Left ventricle myocardium superior (tissue), 1 donor: ENCODE measurements around the gene AK1. TPM values are rescaled to one million over a fixed set of nuclear protein-coding genes. Genes with fewer than 3 reads are reported as not detected.
A peak's percentile ranks its signal among the peaks of the same experiment; 100 is the strongest.

Experiments
- ATAC-seq: fragments of 200-7000 bp; cut with Tn5 transposase; one replicate; pipeline ENCODE4 v1.9.1; 2020; ENCODE audit warnings: mild to moderate bottlenecking, moderate library complexity
- DNase-seq: peaks from one replicate; pipeline ENCODE4 v3.0.0-alpha.2; 2020
- intact Hi-C: fragments of 100-400 bp; cut with micrococcal nuclease; formaldehyde crosslinking; loops from one replicate; pipeline ENCODE4 v1.11.0; 2022
- total RNA-seq: library from RNA; stranded (reverse); fragmentation: NEBNext Ultra II Directional; extraction: Animal tissue kit (Norgen Biotek cat#: 25700); gene quantifications from one replicate; pipeline ENCODE4 v1.2.1, GENCODE V29; 2021
- donor health status: DM: no; HTN: yes; CAD: no; lungs with severe emphysema.

AK1 gene
- total RNA-seq, 1 donor from 2014 or later, result 853 TPM

DNA sequence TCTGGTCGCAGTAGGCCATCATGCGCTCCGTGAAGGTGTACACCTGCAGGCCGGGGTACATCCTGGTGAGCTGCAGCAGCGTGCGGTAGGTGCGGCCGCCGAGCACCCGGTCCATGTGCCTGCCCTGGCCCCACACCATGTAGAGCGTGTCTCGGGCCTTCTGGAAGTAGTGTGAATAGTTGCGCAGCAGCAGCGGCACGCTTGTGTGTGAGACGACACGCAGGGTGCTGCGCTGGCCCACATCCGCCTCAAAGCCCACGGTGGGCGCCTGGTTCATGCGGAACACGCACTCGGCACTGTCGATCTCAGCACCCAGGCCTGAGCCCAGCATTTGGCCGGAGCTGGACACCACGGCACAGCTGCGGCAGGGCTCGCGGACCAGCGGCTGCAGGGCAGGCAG lies 34.8 kb upstream of the AK1 start:
- intact Hi-C loops, result no loop called here
- no peak for DNase-seq
- ATAC-seq, result no peak

DNA sequence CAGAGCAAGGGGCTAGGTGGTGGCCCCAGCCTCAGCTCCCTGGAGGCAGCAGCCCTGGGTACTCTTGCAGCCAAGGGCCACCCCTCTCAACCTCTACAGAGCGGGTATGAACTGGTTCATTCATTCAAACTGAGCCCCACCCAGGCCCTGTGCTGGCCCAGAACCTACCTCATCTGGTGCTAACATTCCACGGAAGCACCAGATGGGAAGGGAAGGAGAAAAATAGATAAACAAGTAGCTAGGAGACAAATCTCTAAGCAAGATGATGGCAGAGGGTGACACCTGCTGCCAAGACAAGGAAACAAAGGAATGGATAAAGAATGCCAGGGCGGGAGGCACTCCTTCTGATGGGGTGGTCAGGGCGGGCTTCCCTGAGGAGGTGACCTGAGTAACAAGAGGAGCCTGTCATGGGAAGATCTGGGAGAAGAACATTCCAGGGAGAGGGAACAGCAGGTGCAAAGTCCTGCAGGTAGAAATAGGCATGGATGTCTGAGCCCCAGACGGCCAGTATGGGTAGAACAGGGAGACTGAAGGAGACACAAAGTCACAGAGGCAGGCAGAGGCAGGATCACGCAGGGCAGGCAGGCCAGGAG lies 33.2 kb upstream of the AK1 start:
- intact Hi-C loops, result no loop called here
- ATAC-seq (no peak), DNase-seq (no peak)

DNA sequence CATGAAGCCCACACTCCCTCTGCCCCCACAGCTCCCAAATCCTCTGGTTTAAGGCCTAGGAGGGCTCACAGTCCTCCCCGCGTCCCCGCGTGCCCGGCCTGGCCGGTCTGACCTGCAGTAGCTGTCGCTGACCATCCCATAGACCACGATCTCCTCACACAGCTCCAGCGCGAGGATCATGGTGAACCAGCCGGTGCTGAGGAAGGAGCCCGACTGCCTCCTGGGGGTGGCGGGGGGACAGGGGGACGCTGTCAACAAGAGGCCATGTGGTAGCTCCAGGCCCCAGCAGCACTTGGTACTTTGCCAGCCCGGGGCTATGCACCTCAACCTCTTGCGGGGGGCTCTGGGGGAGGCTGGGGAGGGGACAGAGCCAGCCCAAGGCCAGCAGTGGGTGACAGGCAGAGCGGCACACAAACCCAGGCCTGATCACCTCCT lies 32.4 kb upstream of the AK1 start:
- DNase-seq (no peak), ATAC-seq (no peak)
- intact Hi-C loops, result no loop called here

DNA sequence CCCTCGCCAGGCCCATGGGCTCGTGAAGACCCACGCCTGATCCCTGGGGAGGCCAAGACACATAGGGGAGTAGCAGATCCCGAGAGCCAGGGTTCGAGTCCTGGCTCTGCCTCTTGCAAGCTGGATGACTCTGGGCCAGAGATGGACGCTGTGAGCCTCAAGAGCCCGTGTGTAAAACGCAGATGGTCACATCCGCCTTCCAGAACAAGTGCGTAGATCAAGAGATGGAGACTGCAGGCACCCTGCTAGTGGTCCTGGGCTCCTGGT lies 31.1 kb upstream of the AK1 start:
- no peak for DNase-seq
- intact Hi-C loops, result no loop called here

DNA sequence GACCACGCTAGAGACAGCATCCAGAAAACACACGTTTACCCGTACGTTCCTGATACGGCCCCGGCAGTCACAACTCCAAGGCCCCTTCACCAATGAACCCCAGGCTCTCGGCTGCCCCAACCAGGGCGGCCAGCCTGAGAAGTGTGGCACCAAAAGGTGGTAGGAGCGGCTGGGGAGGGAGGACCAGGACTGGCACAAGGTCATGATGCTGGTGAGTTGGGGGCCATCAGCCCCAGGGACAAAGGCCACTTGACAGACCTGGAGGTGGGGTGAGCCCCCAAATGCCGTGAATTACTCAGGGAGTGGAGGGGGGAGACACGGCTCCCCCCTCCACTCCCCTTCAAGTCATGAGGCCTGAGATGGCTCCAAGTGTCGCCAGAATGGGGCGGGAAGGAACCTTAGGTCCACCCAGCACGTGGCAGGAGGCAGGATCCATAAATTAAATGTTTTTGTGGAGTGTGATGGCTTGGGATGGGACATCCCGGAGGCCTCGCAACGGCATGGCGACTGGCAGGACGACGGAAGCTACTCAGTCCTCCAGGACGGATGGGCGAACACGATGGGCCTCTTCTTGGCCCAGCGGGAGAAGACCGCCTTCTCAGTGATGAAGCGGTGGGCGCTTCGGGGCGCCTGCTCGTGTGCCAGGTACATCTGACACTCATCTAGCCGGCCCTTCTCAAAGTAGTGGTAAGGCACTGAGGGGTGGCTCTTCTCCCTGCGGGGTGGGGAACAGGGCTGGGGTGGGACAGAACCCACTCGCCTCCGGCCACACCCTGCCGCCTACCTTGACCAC lies 30.6 kb upstream of the AK1 start:
- no peak for ATAC-seq
- intact Hi-C loops, result no loop called here
- DNase-seq, result no peak

More for the DNA sequence above, 31.1 kb upstream of the AK1 start:
- ATAC-seq, result no peak

DNA sequence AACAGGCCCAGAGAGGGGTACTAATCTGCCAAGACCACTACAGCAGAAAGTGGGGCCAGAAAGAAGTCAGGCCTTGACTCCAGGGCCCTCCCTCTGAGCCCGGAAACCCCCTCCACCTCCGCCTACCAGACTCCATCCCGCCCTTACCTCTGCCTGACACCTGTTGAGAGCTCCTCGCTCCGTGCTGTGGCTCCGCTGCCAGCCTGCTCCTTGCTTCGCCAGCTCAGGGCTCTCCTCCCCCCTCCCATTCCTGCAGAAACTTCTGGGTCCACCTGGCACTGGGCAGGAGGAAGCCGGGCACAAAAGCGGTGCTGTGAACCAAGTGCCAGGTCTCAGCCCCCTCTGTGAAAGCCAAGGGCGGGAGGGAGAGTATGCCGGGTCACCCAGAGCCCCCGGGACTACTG lies 28.3 kb upstream of the AK1 start:
- no peak for DNase-seq
- no peak for ATAC-seq
- intact Hi-C loops, result no loop called here

DNA sequence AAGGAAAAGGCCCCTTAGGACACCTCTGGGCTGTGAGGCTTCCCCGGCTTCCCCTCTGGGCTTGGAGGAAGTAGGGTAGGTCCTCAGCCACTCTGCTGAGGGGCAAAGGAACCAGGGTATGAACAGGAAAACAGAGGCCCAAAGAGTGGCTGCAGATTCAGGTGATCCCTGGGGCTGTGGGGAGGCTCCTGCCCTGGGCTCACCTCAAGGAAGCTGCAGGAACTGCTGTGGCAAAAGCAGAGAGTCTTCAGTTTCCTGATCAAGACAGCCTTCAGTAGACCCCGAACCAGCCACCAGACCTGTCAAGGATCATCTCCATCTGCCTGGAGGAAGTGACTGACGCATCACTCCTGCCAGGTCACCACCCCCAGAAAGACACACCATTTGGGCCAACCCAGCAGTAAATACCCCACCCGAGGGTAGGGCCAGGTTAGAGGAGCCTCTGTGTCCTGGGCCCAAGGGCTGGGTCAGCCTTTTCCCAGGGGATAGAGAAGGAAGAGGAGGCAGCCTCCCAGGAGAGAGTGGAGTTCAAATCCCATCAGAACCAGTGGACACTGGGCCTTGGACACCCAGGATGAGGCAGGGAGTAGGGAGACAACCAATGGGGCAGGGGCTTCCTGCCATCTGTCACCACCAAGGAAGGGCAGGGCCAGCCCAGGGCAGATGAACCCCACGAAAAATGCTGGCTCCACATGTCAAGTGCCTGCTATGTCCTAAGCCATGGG lies 27.7 kb upstream of the AK1 start:
- DNase-seq, result no peak
- intact Hi-C loops, result no loop called here
- ATAC-seq, result peak; percentile 12

DNA sequence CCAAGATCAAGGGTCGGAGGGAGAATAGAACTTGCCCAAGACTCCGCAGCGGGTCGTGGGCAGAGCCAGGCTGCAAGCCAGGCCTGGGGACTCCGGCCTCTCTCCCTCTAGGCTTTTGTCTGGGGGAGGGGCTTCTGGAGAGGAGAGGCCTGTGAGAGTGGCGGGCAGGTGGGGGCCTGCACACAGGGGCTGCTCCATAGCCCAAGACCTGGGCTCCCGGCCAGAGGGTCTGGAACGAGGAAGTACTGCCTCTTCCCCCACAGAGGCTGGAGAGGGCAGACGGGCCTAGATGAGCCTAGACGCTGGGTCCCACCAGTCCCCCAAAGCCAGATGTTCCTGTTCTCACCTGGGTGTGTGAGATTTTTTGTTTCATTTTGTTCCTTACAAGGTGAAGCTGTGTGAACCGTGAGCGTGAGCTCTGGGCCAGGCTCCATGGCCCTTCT lies 27.1 kb upstream of the AK1 start:
- ATAC-seq (peak; percentile 19), DNase-seq (peak; percentile 49)
- intact Hi-C loops, result no loop called here

DNA sequence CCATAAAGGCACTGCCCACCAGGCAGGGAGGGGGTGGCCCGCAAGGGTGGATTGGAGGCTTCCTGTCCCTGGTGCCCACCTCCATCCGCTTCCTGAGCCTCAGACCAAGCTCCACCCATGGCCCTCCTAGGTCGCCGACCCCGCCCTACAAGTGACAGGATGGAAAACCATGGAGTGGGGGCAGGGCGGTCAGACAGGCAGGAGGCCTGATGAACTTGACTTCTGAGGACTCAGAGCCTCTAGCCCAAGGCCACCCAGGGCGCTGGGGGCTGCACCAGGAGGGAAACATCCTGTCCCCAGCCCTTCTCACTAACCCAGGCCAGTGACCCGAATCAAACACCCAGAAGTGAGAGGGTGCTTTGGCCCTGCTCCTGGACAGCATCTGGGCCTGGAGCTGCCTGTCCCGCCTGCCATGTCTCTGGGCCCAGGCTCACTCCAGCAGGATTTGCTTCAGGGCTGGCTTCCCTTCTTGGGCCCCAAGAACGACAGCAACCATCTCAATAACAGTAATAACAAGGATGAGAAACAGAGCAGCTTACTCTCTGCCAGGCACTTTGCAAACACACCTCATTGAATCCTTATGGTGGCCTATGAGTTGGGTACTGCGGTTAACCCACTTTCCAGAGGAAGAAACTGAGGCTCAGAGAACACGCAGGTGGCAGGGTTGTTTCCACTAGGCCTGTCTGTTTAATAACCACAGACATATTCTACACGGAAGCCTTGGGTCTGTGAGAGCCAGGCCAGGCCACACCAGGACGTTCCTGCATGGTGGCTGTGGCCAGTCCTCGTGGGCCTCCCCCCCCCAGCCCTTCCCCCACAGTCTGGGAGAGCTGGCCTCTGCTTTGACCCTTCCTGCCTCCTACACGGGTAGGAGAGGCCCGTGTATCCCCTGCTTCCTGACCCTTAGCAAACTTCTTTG lies 26.3 kb upstream of the AK1 start:
- intact Hi-C loops, result no loop called here
- peak; percentile 43 for ATAC-seq

DNA sequence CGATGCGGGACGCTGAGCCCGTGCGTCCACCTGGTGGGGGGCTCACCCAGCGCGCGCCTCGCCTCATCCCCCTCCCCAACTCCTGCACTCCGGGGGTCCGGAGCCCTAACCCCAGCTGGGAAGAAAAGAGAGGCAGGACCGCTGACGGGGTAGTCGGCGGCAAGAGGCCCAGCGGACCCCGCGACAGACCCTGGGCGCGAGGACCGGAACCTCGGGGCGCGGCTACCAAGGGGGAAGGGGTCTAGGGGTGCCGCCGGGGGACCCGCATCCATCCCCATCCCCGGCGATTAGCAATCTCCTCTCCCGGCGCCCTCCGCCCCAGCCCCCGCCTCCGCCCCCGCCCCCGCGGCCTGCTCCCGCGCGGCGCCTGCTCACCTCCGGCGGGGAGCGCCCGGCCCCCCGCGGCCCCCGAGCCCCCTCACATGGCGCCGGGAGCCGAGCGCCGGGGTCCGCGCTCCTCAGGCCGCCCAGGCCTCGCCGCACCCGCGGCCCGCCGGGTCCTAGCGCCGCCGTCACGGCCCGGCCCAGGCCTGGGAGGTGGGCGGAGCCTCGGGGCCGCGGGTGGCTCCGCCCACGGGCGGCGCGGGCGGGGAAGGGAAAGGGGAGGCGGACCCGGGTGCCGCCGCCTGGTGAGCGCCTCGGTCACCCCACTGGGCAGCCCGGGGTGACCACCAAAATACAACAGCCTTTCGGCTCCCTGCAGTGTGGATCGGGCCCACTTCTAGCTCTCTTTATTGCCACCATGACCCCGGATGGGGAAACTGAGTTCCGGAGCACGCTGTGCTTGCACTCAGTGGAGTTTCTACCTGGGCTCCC lies 21.9 kb upstream of the AK1 start, which contains the start of gene ST6GALNAC6:
TSS of gene ST6GALNAC6 (minus strand) at position 476 of the 816 bp plus-strand sequence. CDS start 1,622 bp downstream, outside the sequence.
- intact Hi-C loops, result no loop called here
- ATAC-seq (peak; percentile 79), DNase-seq (peak; percentile 90)

More for the DNA sequence above, 26.3 kb upstream of the AK1 start:
- DNase-seq, result peak; percentile 83

DNA sequence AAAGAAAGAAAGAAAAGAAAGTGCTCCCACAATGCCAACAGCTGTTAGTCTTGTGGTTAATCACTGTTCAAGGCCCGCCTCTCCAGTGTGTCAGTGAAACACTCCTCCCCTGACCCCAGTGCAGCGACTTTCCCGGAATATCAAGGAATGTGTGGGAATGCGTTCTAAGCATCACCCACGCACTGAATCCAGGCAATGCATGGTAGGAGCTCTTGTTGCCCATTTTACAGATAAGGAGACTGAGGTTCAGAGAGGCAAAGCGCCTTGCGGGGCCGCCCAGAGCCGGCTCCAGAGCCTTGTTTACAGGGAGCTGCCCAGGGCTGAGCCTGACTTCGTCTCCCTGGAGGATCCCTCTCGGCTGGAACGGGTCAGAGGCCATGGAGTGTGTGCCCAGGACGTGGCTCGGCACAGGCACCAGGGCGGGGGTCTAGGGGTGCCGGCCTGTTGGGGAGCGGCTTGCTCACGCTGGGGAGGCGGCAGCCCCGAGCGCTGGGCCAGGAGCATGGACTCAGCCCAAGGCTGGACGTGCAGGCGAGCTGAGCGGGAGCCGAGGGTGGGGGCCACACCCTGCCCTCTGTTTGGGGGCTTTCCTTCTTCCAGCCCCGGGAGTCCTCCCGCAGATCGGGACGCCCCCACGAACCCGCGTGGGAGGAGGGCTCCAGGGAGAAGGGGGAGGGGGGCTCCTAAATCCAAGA lies 21.1 kb upstream of the AK1 start:
- DNase-seq (peak; percentile 69), ATAC-seq (peak; percentile 58)
- intact Hi-C loops, result no loop called here

DNA sequence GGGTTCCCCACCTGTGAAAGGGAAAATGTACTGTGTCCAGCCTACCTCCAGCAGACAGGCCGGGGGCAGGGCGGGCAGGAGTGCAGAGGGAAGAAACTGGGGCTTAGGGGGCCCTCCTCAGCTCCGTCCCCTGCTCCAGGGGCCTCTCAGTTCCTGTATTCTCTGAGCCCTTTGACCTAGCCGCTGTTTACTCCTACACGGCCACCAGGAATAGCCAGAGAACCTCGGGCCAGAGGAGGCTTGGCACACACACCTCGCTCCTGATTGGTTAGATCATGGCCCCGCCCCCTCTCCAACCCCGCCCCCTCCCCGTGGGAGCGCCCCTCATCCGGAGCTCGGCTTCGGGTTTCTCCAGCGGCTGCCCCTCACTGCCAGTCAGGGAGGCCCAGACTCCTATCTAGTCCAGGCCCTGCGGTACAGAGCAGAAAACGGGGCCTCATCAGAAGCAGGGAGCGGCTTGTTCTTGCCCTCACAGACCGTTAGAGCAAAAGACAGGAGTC lies 19.8 kb upstream of the AK1 start:
- intact Hi-C loops, result no loop called here
- DNase-seq (peak; percentile 87), ATAC-seq (peak; percentile 86)

DNA sequence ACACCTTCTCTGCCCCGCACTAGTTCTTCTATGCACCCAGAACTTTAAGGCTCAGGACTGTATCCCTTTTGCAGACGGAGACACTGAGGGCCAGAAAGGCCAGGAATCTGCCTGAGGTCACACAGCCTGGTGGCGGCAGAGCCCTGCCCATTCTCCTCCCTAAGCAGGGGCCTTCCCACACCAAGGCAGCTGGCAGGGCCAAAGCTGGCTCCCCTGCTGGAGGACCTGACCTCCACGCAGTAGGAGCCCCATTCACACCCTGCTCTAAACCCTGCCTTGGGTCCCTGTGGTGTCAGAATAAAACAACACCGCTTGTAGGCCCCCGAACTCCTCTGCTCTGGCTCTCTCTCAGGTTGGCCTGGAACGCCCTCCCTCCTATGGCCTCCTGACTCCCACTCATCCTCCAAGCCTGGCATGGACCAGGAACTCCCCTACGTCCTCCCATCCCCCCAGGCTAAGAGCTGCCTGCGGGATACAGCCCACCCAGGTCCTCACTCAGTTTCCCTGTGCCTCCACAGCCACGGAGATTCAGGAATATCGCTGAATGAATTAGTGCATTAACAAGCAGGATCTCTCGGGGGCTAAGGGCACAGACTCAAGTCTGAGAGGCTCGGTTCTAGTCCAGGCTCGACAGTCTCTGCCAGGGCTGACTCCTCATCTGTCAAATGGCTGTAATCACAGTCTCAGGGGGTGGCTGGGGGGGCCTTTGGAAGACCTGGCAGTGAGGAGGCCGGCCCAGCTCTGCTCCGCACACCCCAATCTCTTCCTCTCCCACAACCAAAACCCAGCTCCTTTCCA lies 19.1 kb upstream of the AK1 start:
- no peak for ATAC-seq
- intact Hi-C loops, result no loop called here
- DNase-seq, result no peak

DNA sequence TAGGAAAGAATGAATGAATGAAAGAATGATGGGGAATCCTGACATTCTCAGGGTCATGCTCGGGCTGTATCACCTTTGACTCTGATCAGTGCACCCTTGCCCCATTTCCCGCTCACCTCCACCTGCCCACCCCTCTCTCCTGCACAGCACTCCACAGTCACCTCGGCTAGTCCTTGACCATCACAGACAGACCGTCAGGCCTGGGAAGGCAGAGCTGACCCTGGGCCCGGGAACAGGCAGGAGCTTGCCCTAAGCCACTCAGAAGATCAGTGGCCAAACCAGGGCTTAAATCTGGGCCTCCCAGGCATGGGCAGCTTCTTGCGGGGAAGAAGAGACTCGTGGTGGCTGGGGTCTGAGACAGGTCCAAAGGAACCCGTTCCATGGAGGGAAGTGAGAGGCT lies 18.3 kb upstream of the AK1 start:
- ATAC-seq, result no peak
- intact Hi-C loops, result no loop called here
- DNase-seq, result no peak

DNA sequence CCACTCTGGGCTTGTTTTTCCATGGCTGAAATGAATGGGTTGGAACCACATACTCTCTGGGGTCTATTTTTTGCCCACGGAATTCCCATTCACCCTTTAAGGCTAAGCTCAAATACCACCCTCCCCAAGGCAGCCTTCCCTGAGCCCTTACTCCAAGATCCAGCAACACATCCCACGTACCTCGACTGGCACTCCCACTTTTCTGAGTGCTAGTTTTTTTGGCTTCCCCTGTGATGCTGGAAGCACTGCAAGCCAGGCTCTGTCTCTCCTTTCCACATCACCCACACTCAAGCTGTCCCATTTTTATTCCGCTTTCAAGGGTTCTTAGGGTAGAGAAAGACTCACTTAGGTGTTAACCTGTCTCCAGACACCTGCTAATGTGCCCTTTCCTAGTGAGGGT lies 15.9 kb upstream of the AK1 start:
- DNase-seq, result no peak
- intact Hi-C loops, result no loop called here
- ATAC-seq, result no peak

DNA sequence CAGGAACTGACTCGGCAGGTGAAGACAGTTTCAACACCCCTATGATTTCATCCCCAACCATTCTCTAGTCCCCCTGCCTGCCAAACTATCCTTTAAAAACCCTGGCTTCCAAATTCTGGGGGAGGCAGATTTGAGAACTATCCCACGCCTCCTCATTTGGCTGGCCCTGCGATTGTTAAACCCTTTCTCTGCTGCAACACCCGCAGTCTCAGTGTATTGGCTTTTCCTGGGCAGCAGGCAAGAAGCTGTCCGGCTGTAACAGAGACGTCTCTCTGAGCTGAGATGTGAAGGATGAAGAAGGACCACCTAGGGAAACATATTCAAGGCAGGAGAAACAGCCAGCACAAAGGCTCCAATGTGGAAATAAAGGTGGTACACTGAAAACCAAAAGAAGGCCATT lies 15.4 kb upstream of the AK1 start:
- intact Hi-C loops, result no loop called here
- DNase-seq (no peak), ATAC-seq (no peak)

DNA sequence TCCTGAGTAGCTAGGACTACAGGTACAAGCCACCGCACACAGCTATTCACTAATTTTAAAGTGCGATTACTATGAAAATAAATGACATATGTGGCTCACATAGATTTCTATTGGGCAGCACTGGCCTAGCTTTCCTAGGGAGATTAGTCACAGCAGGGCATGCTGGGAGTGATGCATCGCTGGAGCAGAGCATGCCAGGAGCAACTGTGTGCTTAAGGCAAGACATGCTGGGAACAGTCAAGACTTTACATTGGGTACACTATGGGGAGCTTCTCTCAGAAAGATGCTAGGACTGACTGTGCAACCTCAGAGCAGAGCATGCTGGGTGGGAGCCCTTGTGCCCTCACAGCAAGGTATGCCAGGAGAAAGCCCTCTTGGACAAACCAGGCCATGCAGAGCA lies 12.6 kb upstream of the AK1 start:
- intact Hi-C loops, result no loop called here
- DNase-seq (no peak), ATAC-seq (no peak)
